Neutrophil (primary cell): ENCODE results near the gene PRPF19.

Experiments used
- H3K27ac ChIP-seq: fragments of 200-600 bp; sonication (generic); 2 replicates; pipeline ENCODE4 v1.5.1; 2016; ENCODE audit warnings: mild to moderate bottlenecking, moderate library complexity
- H3K27me3 ChIP-seq: fragments of 200-600 bp; sonication (generic); 2 replicates; pipeline ENCODE4 v1.6.0; 2016; ENCODE audit warnings: mild to moderate bottlenecking
- H3K36me3 ChIP-seq: fragments of 200-600 bp; sonication (generic); 2 replicates; pipeline ENCODE4 v1.5.1; 2017
- H3K4me1 ChIP-seq, 2 experiments: fragments of 200-600 bp in 1 of 2; sonication (generic) in 1 of 2; 1 replicate in 1 of 2; 2 replicates in 1 of 2; pipeline versions ENCODE4 v1.5.1 to v1.6.1; 2013 to 2016; ENCODE audit warnings: low read depth in 1 of 2, low read length in 1 of 2, mild to moderate bottlenecking in 1 of 2, moderate library complexity in 1 of 2; ENCODE audit not compliant: control insufficient read depth in 1 of 2, insufficient read depth in 1 of 2
- H3K4me3 ChIP-seq, 2 experiments: fragments of 200-600 bp in 1 of 2; sonication (generic) in 1 of 2; 1 replicate in 1 of 2; 2 replicates in 1 of 2; pipeline ENCODE4 v1.5.1; 2013 to 2016; ENCODE audit warnings: low read depth in 1 of 2, low read length in 1 of 2, mild to moderate bottlenecking in 1 of 2, moderate library complexity in 1 of 2
- H3K9me3 ChIP-seq: fragments of 200-600 bp; sonication (generic); 2 replicates; pipeline ENCODE4 v1.5.1; 2016
- CTCF ChIP-seq: fragments of 200-600 bp; sonication (generic); IDR thresholded peaks from 2 replicates; pipeline ENCODE4 v1.5.1; 2016; ENCODE audit warnings: antibody characterized with exemption

The PRPF19 gene

GRCh38 chr11:60851327-60852104, 54.9 kb downstream of the PRPF19 start:
- Histone ChIP-seq H3K27me3 (peaks cover 30% of the 10 kb centered on the region), H3K4me3 (no peak overlapping the region), H3K9me3 (no peaks in the 10 kb centered on the region), H3K27ac (no peak overlapping the region), H3K4me1 (peaks cover 0 to 4% of the 10 kb centered on the region in 2 experiments), H3K36me3 (no peaks in the 10 kb centered on the region)
- no peak for TF ChIP-seq CTCF

- Histone ChIP-seq H3K27ac (no peak overlapping the region), H3K4me3 (no peak overlapping the region), H3K9me3 (no peaks in the 10 kb centered on the region), H3K36me3 (no peaks in the 10 kb centered on the region), H3K27me3 (peaks cover 13% of the 10 kb centered on the region), H3K4me1 (peaks cover 0 to 4% of the 10 kb centered on the region in 2 experiments)
- TF ChIP-seq CTCF, result no peak
These were observed 56.5 kb downstream of the PRPF19 start for GRCh38 chr11:60849641-60850520.

GRCh38 chr11:60848714-60849151, 57.7 kb downstream of the PRPF19 start:
- H3K9me3 ChIP-seq, result no peaks in the 10 kb centered on the region
- no peak for TF ChIP-seq CTCF
- H3K27me3 ChIP-seq, result peaks cover 2% of the 10 kb centered on the region
- no peak overlapping the region for H3K27ac ChIP-seq
- H3K4me3 ChIP-seq, result no peak overlapping the region
- H3K4me1 ChIP-seq, result peaks cover 0 to 4% of the 10 kb centered on the region in 2 experiments
- no peaks in the 10 kb centered on the region for H3K36me3 ChIP-seq

- no peak for TF ChIP-seq CTCF
- Histone ChIP-seq H3K27me3 (no peaks in the 10 kb centered on the region), H3K4me1 (peaks cover under 1 to 4% of the 10 kb centered on the region in 2 experiments), H3K27ac (no peak overlapping the region), H3K36me3 (no peaks in the 10 kb centered on the region), H3K9me3 (no peaks in the 10 kb centered on the region), H3K4me3 (no peak overlapping the region)
These were observed 58.5 kb downstream of the PRPF19 start for GRCh38 chr11:60847896-60848295.

GRCh38 chr11:60847281-60847680, 59.1 kb downstream of the PRPF19 start:
- TF ChIP-seq CTCF, result no peak
- Histone ChIP-seq H3K27me3 (no peaks in the 10 kb centered on the region), H3K4me3 (no peak overlapping the region), H3K9me3 (no peaks in the 10 kb centered on the region), H3K27ac (no peak overlapping the region), H3K36me3 (no peaks in the 10 kb centered on the region), H3K4me1 (peaks cover 7 to 9% of the 10 kb centered on the region in 2 experiments)
